Inflammatory macrophage treated with lipopolysaccharide for 4 hours (primary cell): ENCODE results near the gene LRFN2.

Experiments
- DNase-seq: peaks from one replicate; pipeline ENCODE4 v3.0.0-alpha.2; 2020

Gene LRFN2

DNA sequence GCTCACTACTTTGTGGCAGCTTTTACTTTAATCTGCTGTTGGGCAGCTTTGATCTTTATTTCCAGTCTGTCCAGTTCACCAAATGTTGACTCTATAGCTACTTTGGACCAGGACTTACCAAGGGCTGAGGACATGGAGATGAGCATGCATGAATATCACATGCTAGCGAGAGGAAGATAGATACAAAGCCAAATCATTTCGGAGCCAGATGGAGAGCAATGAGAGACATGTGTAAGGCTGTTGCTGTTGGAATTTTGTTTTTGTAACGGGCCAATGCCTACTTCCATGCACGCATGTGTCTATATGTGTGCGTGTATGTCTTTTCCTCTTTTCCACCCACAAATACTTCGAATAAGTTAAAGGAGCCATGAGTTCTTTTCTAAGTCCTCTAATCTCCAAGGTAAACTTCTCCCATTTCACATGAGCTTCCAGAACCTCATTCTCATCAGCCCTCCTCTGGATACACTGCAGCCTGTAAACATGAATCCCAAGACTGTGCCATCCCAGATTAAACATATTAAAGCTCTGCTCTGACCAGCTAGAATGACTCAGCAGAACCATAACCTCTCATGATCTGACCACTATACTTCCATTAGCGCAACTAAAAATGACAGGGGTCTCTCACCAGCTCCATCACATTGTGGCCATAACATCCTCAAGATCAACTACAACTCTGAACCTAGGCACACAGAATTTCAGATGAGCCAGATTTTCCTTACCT is 160.7 kb downstream of the LRFN2 start:
- DNase-seq: no peak

DNA sequence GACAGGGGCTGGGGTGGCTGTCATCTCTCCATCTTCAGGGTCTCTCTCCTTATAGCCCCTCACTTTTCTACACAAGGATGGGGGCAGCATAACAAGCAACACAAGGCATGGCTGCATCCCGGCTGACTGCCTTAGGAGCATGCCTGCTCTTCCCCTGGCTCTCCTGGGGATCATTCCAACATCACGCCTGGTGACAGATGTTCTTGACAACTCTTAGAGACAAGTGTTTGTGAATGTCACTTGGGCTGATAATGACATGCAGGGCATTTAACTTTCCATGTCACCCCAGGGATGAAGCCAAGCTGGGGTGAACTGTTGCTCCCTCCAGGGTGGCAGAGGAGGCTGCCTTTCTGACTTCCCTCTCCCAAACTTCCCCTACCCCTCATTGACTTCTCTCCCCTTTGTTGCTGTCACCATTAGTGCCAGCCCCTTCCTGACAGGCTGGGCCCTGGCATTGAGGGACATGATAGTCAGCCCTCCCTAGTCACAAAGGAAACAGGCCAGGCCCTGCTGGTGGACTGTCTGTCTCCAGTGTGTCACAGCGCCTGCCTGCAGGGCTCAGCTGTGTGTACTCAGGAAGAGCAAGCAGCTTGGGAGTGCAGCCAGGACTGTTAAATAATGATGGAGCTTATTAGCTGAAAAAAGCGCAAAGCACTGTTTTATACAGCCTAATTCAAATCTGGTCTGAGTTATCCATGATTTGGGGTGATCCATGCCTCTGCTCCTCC is 161.8 kb downstream of the LRFN2 start:
- no peak for DNase-seq

DNA sequence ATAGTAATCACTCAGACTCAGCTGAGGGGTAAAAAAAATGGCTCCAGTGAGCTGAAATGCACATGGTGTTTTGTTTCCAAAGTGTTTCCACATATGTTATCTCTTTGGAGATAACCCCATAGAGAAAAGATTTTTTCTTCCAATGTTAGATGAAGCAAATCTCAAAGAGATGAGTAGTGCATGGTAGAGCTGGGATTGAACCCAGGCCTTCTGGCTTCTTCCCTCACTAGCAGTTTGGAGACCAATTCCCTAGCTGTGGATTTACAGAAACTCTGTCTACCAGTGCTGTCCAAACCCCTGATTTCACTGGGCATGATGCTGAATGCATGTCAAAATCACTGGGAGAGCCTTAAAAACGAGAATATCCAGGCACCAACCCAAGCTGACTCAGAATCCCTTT is 165.1 kb downstream of the LRFN2 start:
- DNase-seq: no peak

DNA sequence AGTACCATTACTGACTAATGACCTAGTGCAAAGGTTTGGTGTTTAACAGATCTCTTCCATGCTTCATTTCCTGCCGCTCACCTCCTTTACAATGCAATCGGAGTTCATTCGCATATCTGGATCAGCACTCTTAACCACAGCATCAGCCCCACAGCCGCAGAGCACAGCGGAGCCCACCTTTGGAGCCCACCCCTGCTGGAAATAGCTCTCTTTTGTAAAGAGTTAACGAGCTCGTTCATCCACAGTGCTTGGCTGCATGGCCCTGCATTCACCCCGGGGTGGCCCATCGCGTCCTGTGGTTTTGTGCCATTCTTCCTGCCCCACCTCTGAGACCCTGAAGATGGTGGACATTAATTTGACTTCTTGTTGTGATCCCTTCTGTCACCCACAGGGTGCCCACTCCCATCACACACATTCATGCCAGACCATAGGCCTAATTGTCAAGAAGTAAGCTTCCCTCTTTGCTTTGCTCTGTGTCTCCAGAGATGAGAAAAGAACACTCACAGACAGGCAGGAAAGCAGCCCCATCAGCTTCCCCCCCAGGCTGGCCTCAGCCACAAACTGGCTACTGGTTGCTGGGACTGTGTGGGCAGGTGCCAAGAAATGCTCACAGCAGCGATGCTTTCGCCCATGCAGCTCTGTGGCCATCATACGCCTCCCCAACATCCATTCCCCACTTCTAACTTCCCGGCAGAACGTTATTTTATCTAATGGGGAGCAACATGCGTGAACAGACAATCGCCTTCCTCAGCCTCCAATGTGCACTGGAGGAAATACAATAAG is 167.0 kb downstream of the LRFN2 start:
- no peak for DNase-seq

DNA sequence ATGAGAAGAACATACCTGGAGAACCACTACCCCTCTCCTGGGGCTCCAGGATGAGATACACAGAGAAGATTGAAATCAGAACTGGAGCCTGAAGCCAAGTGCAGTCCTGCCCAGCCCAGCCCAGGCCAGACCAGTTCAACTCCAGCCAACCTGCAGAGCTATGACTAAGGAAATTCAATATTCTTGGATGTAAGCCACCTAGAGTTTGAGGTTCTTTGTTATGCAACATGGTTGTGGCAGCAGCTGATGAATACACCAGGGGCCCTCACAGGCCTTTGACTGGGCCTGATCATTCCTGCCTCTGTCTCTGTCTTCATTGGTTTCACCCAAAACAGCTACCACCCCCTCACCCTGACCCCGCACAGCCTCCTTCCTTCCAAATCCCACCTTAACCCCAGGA is 167.8 kb downstream of the LRFN2 start:
- no peak for DNase-seq

DNA sequence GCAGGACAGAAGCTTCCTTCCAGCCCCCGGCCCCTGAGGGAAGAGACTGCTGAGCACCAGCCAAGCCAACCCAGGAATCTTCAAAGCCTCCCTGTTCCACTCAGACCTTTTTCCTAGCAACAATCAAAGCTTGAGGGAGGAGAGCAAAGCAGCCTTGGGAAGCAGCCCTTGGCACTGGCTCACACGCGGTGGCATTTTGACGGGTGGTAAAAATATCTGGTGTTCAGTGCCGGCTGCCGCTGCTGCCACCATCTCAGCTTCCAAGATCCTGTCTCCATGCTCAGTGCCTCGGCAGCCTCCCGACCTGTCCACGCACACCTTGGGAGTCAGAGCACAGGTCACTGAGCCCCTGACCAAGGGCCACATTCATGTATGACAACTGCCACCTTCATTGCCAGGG is 170.1 kb downstream of the LRFN2 start:
- DNase-seq: no peak

DNA sequence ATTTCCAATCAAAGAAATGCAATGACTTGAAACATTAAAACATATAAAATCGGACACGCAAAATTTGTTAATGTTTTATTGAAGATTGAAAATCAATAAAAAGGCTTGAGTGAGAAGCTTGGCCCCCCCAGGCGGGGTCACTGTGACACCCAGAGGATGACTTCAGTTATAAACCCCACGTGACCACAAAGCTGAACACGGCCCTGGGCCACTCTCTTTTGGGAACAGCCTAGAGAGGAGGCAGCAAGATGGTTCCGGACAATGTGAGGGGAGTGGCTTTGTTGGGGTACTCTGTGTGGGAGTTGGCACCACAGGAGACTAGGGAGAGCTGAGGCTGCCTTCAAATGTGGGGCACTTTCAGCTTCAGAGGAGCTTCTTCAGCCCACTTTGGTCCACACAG is 172.5 kb downstream of the LRFN2 start:
- no peak for DNase-seq

DNA sequence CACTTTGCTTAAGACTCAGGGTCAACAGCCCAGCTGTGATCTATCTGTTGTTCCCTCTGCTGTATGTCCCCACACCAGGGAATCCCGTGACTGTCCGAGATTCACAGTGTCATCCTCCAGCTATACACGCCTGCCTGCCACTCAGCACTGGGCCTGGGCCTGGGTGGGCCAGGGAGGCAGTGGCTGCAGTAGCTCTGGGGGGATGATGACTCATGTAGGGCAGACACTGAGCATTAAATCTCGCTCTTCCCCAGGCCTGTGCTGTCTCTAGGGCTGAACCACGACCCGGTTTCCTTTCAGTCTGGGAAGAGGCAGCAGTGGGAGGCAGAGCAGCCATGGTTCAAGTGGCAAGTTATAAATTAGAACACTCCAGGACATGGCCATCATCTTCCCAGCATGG is 173.9 kb downstream of the LRFN2 start:
- no peak for DNase-seq

DNA sequence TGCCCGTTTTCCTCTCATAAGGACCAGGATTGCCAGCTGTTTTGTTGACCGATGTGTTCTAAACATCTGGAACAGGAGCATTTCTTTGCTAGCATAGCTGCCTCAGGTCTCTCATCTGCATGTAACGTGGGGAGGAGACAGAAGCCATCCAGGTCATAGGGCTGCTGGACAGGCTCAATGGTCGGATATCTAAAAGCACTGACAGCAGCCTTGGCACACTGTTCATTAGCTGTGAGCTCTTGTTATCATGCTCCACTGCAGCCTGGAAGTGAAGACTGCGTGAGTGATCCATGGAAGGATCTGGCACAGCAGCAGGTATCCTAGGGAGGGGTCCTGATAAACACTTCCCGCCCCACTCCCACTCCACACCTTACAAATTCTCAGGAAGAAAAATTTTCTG is 175.3 kb downstream of the LRFN2 start:
- DNase-seq: no peak

DNA sequence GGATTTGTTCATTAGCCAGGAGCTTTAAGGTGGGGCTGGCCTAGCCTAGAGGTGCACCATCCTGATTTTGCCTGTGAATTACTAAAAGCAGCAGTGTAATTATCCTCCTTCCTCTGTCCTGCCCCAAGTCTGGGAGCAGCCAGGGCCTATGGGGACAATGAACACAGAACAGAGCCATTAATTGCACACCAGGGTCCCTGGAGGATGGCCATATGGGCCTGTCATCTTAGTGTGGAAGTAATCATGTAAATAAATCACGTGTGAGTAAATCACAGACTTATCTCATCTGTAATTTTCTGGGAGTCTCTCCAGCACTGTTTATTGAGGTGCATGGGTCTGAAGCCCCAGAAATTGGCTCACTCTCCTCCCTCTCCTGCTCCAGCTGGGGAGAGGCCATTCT is 176.3 kb downstream of the LRFN2 start:
- no peak for DNase-seq

DNA sequence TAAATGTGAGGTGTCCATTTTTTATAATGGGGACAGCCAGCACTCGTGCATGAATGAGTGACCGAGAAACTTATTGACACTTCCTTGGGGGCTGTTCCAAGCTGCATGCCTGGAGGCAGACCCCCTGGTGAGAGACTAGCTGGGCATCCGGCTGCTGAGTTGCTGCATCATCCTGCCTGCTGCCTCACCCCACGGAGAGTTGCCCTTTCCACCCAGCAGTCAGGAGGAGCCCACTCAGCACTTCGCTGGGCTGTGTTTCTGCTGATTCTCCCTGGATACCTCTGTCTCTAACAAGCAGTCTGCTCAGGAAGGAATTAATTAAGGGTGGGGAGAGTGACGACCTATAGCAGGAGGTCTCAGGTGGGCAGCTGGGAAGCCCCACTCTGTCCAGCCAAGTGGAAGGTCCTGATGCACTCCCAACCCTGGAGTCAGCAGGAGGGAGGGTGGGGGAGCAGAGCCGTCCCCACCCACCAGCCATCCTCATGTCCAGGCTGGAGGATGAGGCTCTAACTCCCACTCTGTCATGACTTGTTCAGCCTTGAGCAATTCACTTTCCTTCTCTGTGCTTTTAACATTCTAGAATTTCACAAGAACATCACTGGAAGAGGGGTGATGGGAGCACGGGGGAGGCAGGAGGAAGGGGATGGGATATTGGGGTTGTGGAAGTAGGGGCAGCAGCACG is 177.3 kb downstream of the LRFN2 start:
- no peak for DNase-seq

DNA sequence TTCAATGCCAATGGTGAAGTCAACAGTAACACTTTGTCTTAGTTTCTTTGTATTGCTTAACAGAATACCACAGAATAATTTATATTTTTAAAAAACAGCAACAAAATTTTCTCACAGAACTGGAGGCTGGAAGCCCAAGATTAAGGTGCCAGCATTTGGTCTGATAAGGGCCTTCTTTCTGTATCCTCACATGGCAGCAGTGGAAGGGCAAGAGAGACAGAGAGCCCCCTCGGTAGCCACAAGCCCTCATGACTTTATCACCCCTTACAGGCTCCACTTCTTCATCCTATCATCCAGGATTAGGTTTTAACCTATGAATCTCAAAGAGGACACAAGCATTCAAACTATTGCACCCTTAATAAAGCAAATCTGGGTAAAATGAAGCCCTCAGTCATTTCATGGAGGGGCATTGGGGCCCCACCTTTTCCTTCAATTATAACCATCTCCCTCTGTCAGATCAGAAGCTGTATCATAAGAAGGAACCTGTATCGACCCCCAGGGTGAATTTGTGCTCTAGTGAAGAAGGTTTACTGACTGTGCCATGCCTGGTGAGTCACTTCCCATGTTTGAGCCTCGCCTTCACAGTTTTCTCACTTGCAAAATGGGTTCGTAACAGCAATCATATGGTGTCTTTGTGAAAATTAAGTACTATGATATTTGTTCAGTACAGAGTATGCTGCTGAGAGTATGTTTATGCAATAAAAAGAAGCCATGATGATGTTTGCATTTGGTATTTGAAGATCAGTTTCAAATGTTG is 178.2 kb downstream of the LRFN2 start:
- DNase-seq: no peak

DNA sequence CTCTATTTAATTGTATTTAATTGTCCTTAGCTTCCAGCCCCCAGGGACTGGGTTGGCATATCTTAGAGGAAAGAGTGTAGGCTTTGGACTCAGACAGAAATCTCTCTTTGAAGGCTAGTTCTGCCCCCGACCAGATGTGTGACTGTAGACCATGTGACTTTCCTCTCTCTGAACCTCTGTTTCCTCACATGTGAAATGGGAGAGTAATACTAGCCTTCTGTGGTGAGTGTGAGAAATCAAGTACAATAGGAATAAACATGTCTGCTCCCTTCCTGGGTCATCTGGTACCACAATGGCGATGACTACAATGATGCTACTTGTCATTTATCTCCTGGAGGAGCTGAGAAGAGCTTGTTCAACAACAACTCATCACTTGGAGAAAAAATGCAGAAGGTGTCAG is 179.9 kb downstream of the LRFN2 start:
- no peak for DNase-seq

DNA sequence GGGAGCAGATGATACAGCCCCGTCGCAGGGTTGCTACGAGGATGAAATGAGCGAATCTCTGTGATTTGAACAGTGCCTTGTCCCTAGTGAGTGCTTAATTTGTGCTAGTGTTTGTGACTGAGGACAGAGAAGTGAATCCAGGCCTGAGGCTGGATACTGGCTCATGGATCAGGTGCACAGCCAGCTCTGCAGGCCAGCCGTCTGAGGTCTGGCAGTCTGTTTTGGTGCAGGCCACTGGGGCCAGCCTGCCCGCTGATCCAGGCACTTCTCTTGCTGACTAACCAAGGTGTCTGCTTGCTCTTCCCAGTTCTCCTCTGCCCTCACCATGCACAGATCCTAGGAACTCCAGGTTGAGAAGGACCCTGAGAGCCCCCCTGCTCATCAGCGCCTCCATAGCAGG is 181.0 kb downstream of the LRFN2 start:
- DNase-seq: no peak

DNA sequence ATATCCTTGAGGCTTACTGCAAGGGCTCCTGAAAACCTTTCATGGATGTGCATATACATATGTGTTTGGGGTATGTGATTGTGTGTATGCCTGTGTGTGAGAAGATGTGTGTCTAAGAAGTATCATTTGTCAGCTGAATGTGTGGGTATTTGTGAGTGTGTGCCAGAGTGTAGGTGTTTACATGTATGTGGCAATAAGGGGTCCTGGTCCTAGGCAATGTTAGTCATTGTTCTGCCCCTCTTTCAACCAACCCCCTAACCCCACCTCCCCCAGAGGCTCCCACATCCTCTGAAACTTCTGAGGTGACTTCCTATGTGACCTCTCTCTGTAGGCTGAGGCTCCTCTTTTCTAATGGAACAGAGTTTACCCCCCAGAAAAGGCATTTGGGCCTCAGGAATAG is 186.4 kb downstream of the LRFN2 start:
- no peak for DNase-seq

DNA sequence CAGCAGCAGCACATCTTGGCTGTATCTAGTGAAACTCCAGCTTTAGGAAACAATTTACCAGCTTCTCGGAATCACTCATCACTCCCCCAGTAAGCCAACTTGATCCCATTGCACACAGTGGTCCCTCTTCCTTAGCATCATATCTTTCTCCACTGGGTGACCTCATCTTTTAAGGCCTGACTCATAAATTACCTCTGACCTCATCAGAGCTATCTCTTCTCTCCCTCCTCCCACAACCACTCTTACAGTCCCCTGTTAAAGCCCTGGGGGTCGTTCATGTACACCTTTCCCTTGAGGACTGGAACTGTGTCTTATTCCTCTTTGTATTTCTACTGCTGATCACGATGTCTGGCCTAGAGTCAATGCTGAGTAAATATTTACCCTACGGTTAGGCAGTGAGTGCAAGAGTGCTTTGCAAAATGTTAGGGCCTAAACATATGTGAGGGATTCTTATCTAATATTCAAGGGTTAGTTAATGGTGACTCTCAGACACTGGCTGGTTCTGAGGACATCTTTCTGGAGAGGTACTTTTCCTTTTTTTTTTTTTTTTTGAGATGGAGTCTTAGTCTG is 187.2 kb downstream of the LRFN2 start:
- DNase-seq: no peak

DNA sequence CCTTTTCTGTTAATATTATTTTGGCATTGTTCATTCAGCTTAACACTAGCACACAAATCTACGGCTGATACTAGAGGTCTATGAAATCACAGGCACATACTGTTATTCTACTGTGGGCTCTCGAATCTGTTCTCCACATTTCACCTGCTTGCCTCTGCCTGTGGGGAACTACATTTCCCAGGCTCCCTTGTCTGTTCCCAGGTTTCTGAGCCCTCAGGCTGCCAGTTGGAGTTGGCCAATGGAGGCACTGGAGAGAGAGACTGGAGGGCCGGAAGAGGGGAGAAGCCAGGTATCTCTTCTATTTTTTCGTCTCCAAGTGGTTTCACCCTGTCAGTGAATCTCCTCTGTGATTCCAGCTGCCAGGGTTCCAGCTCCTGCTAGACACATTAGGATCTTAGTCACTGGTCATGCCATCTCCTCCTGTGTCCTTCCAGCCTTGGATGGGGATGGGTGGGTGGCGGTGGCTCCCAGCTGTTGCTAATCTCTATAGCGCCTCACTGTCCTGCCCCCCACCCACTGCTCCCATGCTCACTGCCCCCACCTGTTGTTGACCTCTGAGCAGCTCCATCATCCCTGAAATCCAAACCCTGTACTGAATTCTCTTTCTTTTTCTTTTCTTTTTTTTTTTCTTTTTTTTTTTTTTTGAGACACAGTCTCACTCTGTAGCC is 188.2 kb downstream of the LRFN2 start:
- no peak for DNase-seq

DNA sequence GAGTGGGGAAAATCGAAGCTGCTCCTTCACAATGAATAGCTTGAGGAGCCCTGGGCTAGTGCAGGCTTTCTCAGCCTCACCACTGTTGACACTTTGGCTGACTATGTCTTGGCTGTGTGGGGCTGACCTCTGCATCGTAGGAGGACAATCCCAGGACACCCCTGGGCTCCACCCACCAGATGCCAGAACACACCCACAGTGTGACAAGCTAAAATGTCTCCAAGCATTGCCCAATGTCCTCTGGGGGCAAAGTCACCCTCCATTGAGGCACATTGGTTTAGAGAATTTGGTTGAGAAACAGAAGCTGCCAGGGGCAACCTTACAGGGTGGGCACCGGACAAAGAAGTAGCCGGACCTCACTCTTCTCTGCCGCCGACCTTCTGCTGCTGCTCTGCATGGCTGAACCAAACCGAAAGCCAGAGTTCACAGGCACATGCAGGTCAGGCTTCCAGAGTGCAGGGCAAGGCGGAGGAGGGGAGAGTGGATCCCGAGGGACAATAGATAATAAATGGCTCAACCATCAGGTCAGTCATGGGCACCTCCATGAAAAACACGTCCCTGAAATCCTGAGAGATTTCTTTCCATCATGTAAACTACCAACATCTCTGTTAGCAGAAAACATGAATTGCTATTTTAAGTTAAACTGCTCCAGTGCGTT is 189.0 kb downstream of the LRFN2 start:
- no peak for DNase-seq

DNA sequence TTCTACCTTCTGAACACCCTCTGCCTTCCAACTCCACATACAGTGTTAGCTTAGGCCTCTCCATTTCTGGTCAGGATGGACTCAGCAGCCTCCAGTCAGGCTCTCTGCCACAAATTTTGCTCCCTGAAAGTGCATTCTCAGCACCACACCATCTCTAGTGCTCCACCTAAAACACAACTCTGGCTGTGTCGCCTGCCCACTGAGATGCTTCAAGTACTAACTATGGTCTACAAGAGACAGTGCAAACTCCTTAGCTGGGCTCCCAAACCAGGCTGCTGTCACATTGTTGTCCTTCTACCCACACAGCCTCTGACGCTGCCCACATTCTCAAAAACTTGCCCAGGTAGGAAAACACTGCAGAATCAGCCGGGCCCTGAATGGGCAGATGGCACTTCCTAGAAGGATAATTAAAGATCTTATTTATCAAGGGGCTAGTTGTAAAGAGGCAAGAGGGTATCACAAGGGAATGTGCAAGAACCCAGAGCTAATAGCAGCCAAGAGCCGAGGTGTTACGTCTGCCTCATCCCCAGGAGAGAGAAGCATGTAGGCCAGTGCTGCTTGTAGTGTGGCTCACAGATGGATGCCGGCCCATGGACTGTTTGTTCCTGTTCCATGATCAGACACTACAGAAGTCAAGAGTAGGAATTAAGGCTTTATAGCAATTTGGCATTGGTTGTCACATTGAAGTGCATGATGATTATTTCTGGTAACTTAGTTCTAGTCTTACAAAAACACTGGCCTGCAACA is 189.7 kb downstream of the LRFN2 start:
- DNase-seq: no peak

DNA sequence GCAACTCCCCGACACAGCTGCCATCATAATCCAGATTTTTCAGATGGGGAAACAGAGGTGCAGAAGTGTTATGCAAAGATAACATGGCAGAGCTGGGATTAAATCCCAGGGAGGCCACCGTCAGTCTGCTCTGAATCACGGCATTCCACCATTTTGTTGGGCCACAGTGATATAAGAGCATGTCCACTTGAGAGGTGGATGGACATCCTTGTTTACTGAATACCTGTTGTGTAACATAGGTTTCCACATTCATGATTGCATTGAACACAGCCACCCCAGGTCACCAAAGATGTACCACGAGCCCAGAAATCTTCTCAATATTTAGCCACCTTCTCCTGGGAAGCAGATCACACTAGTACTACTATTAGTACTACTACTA is 191.5 kb downstream of the LRFN2 start:
- DNase-seq: no peak
